Adrenal gland (tissue), 5 donors: ENCODE results near the gene GRB10.

ENCODE experiments used
- CTCF ChIP-seq, 6 experiments: fragments of 450-650 bp in 4 of 6; fragments of 200-600 bp in 2 of 6; sonication (generic) in 1 of 6; IDR thresholded peaks; 1 replicate in 5 of 6; 2 replicates in 1 of 6; pipeline versions ENCODE4 v1.5.1 to v1.8.0; 2016 to 2021; ENCODE audit warnings: antibody characterized with exemption in 6 of 6, mild to moderate bottlenecking in 2 of 6, moderate library complexity in 1 of 6
- POLR2A ChIP-seq, 2 donors: fragments of 450-650 bp; IDR thresholded peaks; one replicate each; pipeline ENCODE4 v1.6.1; 2017; ENCODE audit warnings: antibody characterized with exemption in 2 of 2, mild to moderate bottlenecking in 2 of 2, moderate library complexity in 1 of 2
- donor health status: DM: no; HTN: no; CAD: no.

GRCh38 chr7:50655020-50655419 lies 127.7 kb downstream of the GRB10 start:
- TF ChIP-seq CTCF (IDR thresholded peaks at IDR 0.05) (no peak), POLR2A (IDR thresholded peaks at IDR 0.05) (no peak)
